Fibroblast of the aortic adventitia (primary cell): ENCODE results near the gene CYTH3. TPM values are rescaled to one million over a fixed set of nuclear protein-coding genes. Genes with fewer than 3 reads are reported as not detected.

Experiments used
- DNase-seq: peaks from one replicate; pipeline ENCODE4 v3.0.0-alpha.2; 2010; ENCODE audit warnings: low read depth
- H3K4me3 ChIP-seq: 2 replicates; pipeline ENCODE4 v1.5.1; 2011; ENCODE audit warnings: low read depth, mild to moderate bottlenecking, control low read depth, low read length, moderate library complexity
- CTCF ChIP-seq: IDR thresholded peaks from 2 replicates; pipeline ENCODE4 v1.5.1; 2011; ENCODE audit warnings: mild to moderate bottlenecking, low read length, control low read depth, inconsistent platforms; ENCODE audit not compliant: insufficient read depth
- total RNA-seq: library from RNA; depleted of rRNA; stranded (reverse); fragments of >200 nt; gene quantifications from 2 replicates; pipeline ENCODE4 v1.2.3, GENCODE V29; 2012; ENCODE audit warnings: low replicate concordance

Gene CYTH3
- total RNA-seq, 1 donor = 27.1 TPM

GRCh38 chr7:6167587-6168476 lies 104.6 kb downstream of the CYTH3 start:
- H3K4me3 ChIP-seq = no peak overlapping the region
- TF ChIP-seq CTCF = no peak
- no peak for DNase-seq

- no peak for DNase-seq
- H3K4me3 ChIP-seq = no peak overlapping the region
- no peak for TF ChIP-seq CTCF
These were observed 105.3 kb downstream of the CYTH3 start for GRCh38 chr7:6167004-6167551.

- no peak for DNase-seq
- no peak for TF ChIP-seq CTCF
- H3K4me3 ChIP-seq = no peak overlapping the region
These were observed 106.0 kb downstream of the CYTH3 start for GRCh38 chr7:6166443-6166891.

- TF ChIP-seq CTCF = no peak
- DNase-seq = no peak
- no peak overlapping the region for H3K4me3 ChIP-seq
These were observed 106.7 kb downstream of the CYTH3 start for GRCh38 chr7:6165521-6166320.

GRCh38 chr7:6165075-6165474 lies 107.3 kb downstream of the CYTH3 start:
- DNase-seq = no peak
- no peak overlapping the region for H3K4me3 ChIP-seq
- no peak for TF ChIP-seq CTCF

GRCh38 chr7:6164491-6164890 lies 107.9 kb downstream of the CYTH3 start:
- no peak overlapping the region for H3K4me3 ChIP-seq
- no peak for TF ChIP-seq CTCF
- DNase-seq = no peak
